A549 (cell line): ENCODE data around the gene RALGPS2. TPM values are rescaled to one million over a fixed set of nuclear protein-coding genes. Genes with fewer than 3 reads are reported as not detected.

Experiments
- ATAC-seq, 2 experiments: fragments of 200-7000 bp in 1 of 2; fragments of >200 bp in 1 of 2; cut with Nextera tagmentation in 1 of 2; cut with Tn5 transposase in 1 of 2; 3 replicates each; pipeline versions ENCODE4 v1.8.0 to v1.9.1; 2018 to 2020; ENCODE audit warnings: mild to moderate bottlenecking in 1 of 2, moderate library complexity in 1 of 2
- CTCF ChIA-PET: fragments of 300-600 bp; sonication (Branson Sonifier 250); formaldehyde crosslinking; extraction: SDS; loops from one replicate; lab custom pipeline; 2021; ENCODE audit warnings: antibody characterized with exemption, inconsistent platforms; lab: Yijun Ruan, JAX
- POLR2A ChIA-PET: fragments of 350-600 bp; formaldehyde crosslinking; extraction: SDS; loops from one replicate; lab custom pipeline; 2021; ENCODE audit warnings: antibody characterized with exemption, inconsistent platforms; lab: Yijun Ruan, JAX
- DNase-seq, 2 experiments: peaks; one replicate each; pipeline versions ENCODE4 v3.0.0 to v3.0.0-alpha.2; 2011 to 2016; ENCODE audit warnings: low read depth in 1 of 2, low spot score in 1 of 2
- FAIRE-seq: peaks from 2 replicates; lab custom pipeline; 2011; peaks lifted over from hg19 to GRCh38; lab: Jason Lieb, UNC
- H3K27ac ChIP-seq, 2 experiments: fragments of >200 bp; sonication (Bioruptor Twin); formaldehyde crosslinking; 3 replicates each; pipeline ENCODE4 v1.5.1; 2016 to 2017
- H3K4me1 ChIP-seq: fragments of >200 bp; sonication (Bioruptor Twin); formaldehyde crosslinking; 3 replicates; pipeline ENCODE4 v1.6.1; 2016
- H3K4me2 ChIP-seq: fragments of >200 bp; sonication (Bioruptor Twin); formaldehyde crosslinking; 3 replicates; pipeline ENCODE4 v1.6.1; 2016
- H3K4me3 ChIP-seq: fragments of >200 bp; sonication (Bioruptor Twin); formaldehyde crosslinking; 3 replicates; pipeline ENCODE4 v1.5.1; 2016
- H3K9me3 ChIP-seq: fragments of >200 bp; sonication (Bioruptor Twin); formaldehyde crosslinking; 3 replicates; pipeline ENCODE4 v1.6.1; 2016
- CBX2 ChIP-seq: fragments of 200-600 bp; sonication (generic); IDR thresholded peaks from 2 replicates; pipeline ENCODE4 v1.6.1; 2016; ENCODE audit warnings: low read depth, mild to moderate bottlenecking, borderline replicate concordance
- CHD2 ChIP-seq: fragments of 150-350 bp; IDR thresholded peaks from 2 replicates; pipeline ENCODE4 v1.6.1; 2014; ENCODE audit warnings: low read length; ENCODE audit not compliant: partially characterized antibody
- EHF ChIP-seq: fragments of 250-450 bp; sonication (Bioruptor Pico); IDR thresholded peaks from 2 replicates; pipeline ENCODE4 v1.5.0; 2020; ENCODE audit warnings: mild to moderate bottlenecking
- FOSB ChIP-seq: fragments of 250-450 bp; sonication (Bioruptor Pico); IDR thresholded peaks from 2 replicates; pipeline ENCODE4 v1.5.0; 2020; ENCODE audit warnings: mild to moderate bottlenecking, moderate library complexity
- FOSL2 ChIP-seq, 2 experiments: fragments of 450-650 bp in 1 of 2; fragments of >200 bp in 1 of 2; sonication (Bioruptor Twin) in 1 of 2; formaldehyde crosslinking; IDR thresholded peaks; 2 replicates each; pipeline versions ENCODE4 v1.5.0 to v1.6.1; 2016 to 2020; ENCODE audit warnings: mild to moderate bottlenecking in 1 of 2, moderate library complexity in 1 of 2
- HDAC2 ChIP-seq: fragments of 200-600 bp; sonication (generic); IDR thresholded peaks from 2 replicates; pipeline ENCODE4 v1.6.1; 2016
- HOXB13 ChIP-seq: fragments of 250-450 bp; sonication (Bioruptor Pico); IDR thresholded peaks from 2 replicates; pipeline ENCODE4 v1.5.0; 2020; ENCODE audit warnings: low read depth, mild to moderate bottlenecking, moderate library complexity
- MYC ChIP-seq: IDR thresholded peaks from 2 replicates; pipeline ENCODE4 v1.6.1; 2012; ENCODE audit warnings: mild to moderate bottlenecking, inconsistent platforms, low read length, improper control_type of control experiment, borderline replicate concordance
- PHF8 ChIP-seq: fragments of 200-600 bp; sonication (generic); IDR thresholded peaks from 2 replicates; pipeline ENCODE4 v1.6.1; 2016; ENCODE audit warnings: low read depth, mild to moderate bottlenecking, antibody characterized with exemption, moderate library complexity, borderline replicate concordance
- TP53 ChIP-seq: fragments of 250-450 bp; sonication (Bioruptor Pico); IDR thresholded peaks from 2 replicates; pipeline ENCODE4 v1.5.0; 2021; ENCODE audit warnings: mild to moderate bottlenecking, moderate library complexity
- ZFP36 ChIP-seq: fragments of 450-650 bp; IDR thresholded peaks from 2 replicates; pipeline ENCODE4 v1.6.1; 2014; ENCODE audit warnings: borderline replicate concordance; ENCODE audit not compliant: partially characterized antibody
- ZSCAN20 ChIP-seq: fragments of 250-450 bp; sonication (Bioruptor Pico); IDR thresholded peaks from 2 replicates; pipeline ENCODE4 v1.8.0; 2022; ENCODE audit warnings: mild to moderate bottlenecking, moderate library complexity
- WGBS: methylation state at CpG from one replicate; pipeline ENCODE4 v1.1.6; 2017; ENCODE audit errors: missing lambda C conversion rate; 5-methylcytosine and 5-hydroxymethylcytosine counted together
- polyA plus RNA-seq, 4 experiments: library from polyadenylated mRNA; depleted of rRNA in 3 of 4; stranded (reverse); fragments of >200 nt; fragmentation: RNase III in 1 of 4; extraction: RNeasy Plus Mini Kit Qiagen cat#74134 plus additional on column Dnase treatment in 1 of 4; gene quantifications; 2 replicates in 3 of 4; 3 replicates in 1 of 4; pipeline ENCODE4 v1.2.3, GENCODE V29; 2011 to 2017
- TF ChIP-seq, protein P1 (sequence below): fragments of >200 bp; sonication (Bioruptor Twin); formaldehyde crosslinking; IDR thresholded peaks from 2 replicates; pipeline ENCODE4 v1.6.1; 2016
- TF ChIP-seq, protein P2 (sequence below): fragments of 250-450 bp; sonication (Bioruptor Pico); IDR thresholded peaks from 2 replicates; pipeline ENCODE4 v1.5.0; 2020; ENCODE audit warnings: low read depth, mild to moderate bottlenecking, moderate library complexity
- TF ChIP-seq, protein P3 (sequence below): fragments of 200-600 bp; sonication (generic); IDR thresholded peaks from 2 replicates; pipeline ENCODE4 v1.6.1; 2016; ENCODE audit warnings: antibody characterized with exemption, mild to moderate bottlenecking, moderate library complexity
- TF ChIP-seq, protein P4 (sequence below): IDR thresholded peaks from 2 replicates; pipeline ENCODE4 v1.6.1; 2012; ENCODE audit warnings: low read depth, borderline replicate concordance

The RALGPS2 gene
- polyA plus RNA-seq, 2 of the 4 experiments (the other 2 are of a cell fraction) = 11.8 to 18.6 TPM

DNA sequence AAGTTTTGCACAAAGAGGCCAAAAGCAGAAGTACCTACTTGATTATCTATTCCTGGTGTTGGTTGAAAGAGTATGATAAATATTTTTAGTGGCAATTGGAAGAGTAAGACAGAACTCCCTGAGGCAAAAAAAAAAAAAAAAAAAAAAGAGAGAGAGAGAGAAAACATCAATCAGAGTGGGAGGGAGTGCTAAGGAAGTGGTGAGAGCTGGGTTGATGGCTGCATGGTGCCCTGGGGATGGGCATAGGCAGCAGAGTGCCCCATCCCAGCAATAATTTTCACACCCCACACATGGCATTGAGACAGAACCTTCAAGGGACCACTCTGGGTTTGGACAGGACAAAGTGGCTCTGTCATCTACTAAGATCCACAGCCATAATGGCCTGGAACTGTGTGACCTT lies 241.3 kb downstream of the RALGPS2 start:
- ChIA-PET CTCF (no interaction called here), POLR2A (no interaction called here)
- TF ChIP-seq, protein P1, sequence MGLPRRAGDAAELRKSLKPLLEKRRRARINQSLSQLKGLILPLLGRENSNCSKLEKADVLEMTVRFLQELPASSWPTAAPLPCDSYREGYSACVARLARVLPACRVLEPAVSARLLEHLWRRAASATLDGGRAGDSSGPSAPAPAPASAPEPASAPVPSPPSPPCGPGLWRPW = no peak
- TF ChIP-seq, protein P2, sequence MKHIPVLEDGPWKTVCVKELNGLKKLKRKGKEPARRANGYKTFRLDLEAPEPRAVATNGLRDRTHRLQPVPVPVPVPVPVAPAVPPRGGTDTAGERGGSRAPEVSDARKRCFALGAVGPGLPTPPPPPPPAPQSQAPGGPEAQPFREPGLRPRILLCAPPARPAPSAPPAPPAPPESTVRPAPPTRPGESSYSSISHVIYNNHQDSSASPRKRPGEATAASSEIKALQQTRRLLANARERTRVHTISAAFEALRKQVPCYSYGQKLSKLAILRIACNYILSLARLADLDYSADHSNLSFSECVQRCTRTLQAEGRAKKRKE (CRISPR knock-in tag) = no peak
- no peak for TF ChIP-seq FOSL2 (IDR thresholded peaks at IDR 0.05)
- TF ChIP-seq FOSL2 (CRISPR knock-in tag; IDR thresholded peaks at IDR 0.05) = no peak
- no peak for TF ChIP-seq HOXB13 (CRISPR knock-in tag)
- TF ChIP-seq, protein P3, sequence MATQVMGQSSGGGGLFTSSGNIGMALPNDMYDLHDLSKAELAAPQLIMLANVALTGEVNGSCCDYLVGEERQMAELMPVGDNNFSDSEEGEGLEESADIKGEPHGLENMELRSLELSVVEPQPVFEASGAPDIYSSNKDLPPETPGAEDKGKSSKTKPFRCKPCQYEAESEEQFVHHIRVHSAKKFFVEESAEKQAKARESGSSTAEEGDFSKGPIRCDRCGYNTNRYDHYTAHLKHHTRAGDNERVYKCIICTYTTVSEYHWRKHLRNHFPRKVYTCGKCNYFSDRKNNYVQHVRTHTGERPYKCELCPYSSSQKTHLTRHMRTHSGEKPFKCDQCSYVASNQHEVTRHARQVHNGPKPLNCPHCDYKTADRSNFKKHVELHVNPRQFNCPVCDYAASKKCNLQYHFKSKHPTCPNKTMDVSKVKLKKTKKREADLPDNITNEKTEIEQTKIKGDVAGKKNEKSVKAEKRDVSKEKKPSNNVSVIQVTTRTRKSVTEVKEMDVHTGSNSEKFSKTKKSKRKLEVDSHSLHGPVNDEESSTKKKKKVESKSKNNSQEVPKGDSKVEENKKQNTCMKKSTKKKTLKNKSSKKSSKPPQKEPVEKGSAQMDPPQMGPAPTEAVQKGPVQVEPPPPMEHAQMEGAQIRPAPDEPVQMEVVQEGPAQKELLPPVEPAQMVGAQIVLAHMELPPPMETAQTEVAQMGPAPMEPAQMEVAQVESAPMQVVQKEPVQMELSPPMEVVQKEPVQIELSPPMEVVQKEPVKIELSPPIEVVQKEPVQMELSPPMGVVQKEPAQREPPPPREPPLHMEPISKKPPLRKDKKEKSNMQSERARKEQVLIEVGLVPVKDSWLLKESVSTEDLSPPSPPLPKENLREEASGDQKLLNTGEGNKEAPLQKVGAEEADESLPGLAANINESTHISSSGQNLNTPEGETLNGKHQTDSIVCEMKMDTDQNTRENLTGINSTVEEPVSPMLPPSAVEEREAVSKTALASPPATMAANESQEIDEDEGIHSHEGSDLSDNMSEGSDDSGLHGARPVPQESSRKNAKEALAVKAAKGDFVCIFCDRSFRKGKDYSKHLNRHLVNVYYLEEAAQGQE = no peak
- Histone ChIP-seq H3K4me2 (no peak overlapping the region), H3K9me3 (peaks cover 6% of the 10 kb centered on the region; the same call in 1 of the 3 replicates), H3K27ac (no peak overlapping the region), H3K4me1 (no peaks in the 10 kb centered on the region), H3K4me3 (no peak overlapping the region)
- FAIRE-seq = no peak
- no peak for ATAC-seq
- no peak for DNase-seq

DNA sequence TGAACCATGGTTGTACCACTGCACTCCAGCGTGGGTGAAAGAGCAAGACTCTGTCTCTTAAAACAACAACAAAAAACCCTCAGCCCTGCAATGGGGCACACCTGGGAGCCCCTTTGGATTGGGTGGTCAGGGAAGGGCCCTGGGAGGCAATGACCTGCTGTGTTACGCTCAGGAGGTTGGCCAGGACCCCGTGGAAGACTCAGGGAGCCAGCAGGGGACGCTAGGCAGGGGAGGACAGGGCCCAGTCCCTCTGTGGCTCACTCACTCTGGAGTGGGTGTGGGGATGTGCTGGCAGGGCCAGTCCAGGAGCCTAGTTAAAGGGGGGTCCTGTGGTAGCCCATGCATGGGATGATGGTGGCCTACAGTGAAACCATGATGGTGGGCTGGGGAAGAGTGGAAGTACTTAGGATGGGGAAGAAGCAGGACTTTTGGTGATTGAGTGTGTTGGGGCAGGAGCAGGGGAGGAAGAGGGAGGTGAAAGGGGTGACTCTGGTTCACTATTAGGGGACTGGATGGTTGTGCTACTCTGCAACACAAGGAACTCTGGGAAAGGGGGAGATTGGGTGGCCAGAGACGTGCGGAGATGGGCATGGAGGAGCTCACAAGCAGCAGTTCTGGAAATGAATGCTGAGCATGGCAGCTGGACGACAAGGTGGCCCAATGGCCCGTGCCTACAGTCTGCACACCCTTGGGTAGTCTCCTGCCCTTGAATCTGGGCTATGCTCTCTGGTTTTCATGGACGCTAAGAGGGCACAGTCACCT lies 244.4 kb downstream of the RALGPS2 start:
- no peaks in the 10 kb centered on the region for H3K4me1 ChIP-seq
- peaks cover 5% of the 10 kb centered on the region; the same call in 1 of the 3 replicates for H3K9me3 ChIP-seq
- TF ChIP-seq PHF8 (no peak), MYC (no peak), FOSB (CRISPR knock-in tag) (no peak), ZFP36 (no peak), TP53 (no peak), HDAC2 (no peak), CBX2 (no peak), EHF (no peak), CHD2 (no peak), ZSCAN20 (CRISPR knock-in tag) (no peak)
- TF ChIP-seq, protein P3 = no peak
- TF ChIP-seq, protein P4, sequence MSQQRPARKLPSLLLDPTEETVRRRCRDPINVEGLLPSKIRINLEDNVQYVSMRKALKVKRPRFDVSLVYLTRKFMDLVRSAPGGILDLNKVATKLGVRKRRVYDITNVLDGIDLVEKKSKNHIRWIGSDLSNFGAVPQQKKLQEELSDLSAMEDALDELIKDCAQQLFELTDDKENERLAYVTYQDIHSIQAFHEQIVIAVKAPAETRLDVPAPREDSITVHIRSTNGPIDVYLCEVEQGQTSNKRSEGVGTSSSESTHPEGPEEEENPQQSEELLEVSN = no peak
- no peak overlapping the region for H3K4me2 ChIP-seq
- no peak overlapping the region for H3K27ac ChIP-seq
- ChIA-PET CTCF (interaction anchor here (1.0 to 1.7 kb wide), 2 partner anchors 33 to 36 kb away, joined by 3 to 9 read pairs; no protein-coding TSS in a partner anchor), POLR2A (interaction anchor here (1.0 kb wide), 1 partner anchor 12 kb away, joined by 10 read pairs; no protein-coding TSS in a partner anchor)
- H3K4me3 ChIP-seq = no peak overlapping the region
- DNase-seq (no peak), ATAC-seq (no peak), FAIRE-seq (no peak)
- WGBS = 38% methylated on average over 8 of the region's 9 CpGs
